Measurements from ENCODE around the gene MRPL43.

MRPL43 gene

DNA sequence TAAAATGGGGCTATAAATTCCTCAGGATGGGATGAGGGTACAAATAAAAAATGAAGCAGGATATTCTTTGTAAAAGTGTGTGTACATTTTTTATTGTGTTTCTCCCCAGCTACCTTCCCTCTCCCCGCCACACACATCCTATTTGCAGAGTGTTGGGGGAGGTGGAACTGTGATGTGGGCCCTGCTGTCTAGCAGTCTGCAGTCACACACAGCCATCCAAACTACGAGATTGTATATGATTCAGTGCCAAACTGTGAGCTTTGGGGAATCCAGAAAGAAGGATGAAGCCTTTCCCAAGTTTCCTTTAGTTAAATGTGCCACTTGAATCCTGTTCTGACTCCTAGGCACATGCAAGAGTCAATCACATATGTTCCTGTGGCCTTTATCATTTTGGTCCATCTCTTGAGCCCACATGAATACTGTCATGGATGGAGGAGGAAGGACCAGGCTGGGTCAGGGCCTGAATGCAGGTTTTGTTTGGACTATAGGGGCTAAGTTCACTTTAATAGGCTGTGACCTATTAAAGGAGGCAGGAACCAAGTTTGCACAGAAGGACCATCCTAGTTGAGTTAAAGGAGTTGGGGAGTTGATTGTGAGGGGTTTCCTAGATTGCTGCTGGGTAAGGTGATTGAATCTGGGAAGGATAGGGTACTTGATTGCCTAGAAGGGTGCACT is 19.1 kb downstream of the MRPL43 start:
- no peak for DNase-seq (ENCODE audit: low read depth, low spot score)

DNA sequence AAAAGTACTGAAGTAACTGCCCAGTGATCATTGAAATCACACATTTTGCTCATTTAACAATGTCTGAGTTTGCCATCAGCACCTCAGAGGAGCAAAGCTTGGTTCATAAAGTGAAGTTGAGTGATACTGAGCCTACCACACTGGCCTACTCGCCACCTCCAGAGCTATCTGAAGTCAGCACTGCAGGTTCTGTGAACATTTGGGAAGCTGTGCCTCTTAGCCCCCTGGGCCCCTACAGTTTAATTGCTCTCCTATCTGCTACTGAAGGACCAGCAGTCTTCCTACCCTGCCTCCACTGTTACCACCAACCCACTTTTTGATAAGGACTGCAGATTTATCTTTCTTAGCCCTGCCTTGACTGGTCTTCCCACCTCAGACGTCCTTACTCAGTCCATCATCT is 20.0 kb downstream of the MRPL43 start:
- DNase-seq (ENCODE audit: low read depth, low spot score), result no peak

DNA sequence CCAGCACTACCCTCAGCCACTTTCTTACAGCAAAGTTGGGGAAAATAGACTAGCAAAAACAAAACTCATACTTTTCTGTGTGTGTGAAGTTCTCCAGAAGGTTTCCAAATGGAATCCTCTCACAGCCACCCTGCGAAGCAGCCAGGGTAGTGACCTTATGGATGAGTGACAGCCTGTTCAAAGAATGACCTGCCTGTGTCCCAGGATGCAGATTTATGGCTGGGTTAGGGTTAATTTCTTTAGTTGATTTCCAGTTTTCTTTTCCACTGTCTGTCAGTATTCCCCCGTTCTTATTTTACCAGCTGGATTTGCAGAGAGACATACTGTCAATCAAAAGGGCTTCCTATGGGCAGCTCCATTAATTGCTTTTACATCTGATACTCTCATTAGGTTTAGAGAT is 20.4 kb downstream of the MRPL43 start:
- DNase-seq (ENCODE audit: low read depth, low spot score), result no peak

DNA sequence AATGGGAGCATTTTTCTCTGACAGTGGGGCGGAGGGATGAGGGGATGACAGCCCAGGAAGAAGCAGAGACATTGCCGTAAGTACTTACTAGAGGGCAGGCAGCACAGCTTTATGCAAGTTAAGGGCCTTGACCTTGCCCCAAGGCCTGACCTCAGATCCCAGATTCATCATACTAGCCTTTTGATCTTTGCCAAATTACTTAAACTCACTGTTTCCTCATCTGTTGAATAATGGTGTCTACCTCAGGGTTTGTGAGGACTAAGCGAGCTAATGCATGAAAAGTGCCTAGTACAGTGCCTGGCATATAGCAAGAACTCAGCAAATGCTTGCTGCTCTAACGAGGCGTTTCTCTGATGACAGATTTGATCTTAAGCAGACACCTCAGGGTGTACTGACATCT is 21.5 kb downstream of the MRPL43 start:
- no peak for DNase-seq (ENCODE audit: low read depth, low spot score)

DNA sequence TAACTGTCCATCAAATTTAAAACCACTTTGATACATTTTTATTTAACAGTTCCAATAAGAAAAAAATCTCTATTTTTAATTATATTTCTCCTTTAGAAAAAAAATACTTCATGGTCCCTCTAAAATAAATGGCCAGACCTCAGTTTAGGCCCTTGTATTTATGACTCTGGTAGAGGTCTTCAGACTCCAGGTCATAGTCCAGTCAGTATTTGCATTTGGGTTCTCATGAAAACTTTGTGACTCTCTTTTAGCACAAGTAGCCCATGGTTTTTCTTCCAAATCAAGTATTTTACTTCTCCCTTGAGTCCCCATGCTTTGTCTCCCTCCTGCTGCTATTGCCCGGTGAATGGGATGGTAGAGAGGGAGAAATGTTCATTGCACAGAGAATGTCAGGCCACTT is 23.5 kb downstream of the MRPL43 start:
- no peak for DNase-seq (ENCODE audit: low read depth, low spot score)

DNA sequence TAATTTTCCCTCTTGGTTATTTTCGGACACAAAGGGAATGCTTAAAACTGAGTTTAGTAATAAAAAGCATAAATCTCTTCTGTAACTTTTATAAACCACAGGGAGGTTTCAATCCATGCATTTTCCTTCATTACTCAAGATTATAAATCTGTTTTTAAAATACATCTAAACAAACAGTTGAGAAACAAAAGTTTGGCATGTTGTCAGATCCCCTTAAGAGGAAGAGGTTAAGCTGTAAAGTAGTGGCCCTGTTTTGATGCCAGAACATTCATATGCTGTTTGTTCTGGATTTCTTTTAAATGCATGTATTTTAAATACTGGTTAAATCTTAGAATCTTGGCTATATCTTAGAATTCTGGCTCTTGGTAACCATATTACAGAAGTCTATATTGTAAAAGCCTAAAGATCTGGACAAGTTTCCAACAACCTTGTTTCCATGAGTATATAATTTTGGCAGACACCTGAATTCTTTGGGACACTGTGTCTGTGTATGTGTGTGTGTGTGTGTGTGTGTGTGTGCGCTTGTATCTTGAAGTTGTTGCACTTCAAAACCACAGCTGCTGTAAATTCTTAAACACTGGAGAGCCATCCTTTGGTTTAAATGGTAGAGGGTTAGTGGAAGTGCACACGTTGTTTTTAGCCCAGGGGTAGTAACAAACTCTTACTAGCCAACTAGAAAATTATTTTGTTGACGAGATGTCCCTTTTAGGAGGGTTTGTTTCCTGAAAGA is 24.8 kb downstream of the MRPL43 start:
- DNase-seq (ENCODE audit: low read depth, low spot score), result no peak

GRCh38 chr10:100960251-100960650 is 27.0 kb downstream of the MRPL43 start:
- no peak for DNase-seq (ENCODE audit: low read depth, low spot score)

GRCh38 chr10:100948916-100949315 is 38.4 kb downstream of the MRPL43 start:
- no peak for DNase-seq (ENCODE audit: low read depth, low spot score)

DNA sequence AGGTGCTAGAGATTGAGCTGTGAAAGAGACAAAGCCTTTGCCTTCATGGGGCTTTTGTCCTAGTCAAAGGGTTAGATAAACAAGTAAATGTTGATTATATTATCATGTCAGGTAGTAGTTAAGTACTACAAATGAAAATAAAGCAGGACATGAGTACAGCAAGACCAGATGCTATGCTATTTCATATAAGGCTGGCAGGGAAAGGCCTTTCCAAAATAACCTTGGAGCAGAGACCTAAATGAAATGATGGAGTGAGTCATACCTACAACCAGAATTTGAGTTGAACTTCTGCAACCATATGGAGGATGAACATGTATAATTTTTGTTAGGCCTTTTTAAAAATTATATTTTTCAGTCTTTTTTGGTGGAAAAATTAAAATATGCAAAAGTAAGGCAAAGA is 41.5 kb downstream of the MRPL43 start:
- DNase-seq (ENCODE audit: low read depth, low spot score), result no peak

DNA sequence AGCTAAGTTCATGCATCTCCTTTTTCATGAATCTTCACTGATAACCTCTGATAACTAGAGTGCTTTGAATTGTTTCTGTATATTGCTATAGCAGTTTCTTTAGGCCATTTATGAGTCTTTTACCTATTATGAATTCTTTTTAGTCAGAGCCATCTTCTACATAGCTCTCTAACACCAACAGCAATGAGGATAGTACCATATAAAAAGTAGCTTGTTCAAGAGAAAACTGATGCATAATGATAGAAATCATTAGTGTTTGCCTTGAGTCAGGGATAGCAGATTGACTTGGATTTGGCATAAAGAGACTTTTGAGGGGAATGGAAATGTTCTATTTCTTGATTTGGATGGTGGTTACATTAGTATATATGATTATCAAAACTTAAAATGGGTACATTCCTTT is 43.8 kb downstream of the MRPL43 start:
- no peak for DNase-seq (ENCODE audit: low read depth, low spot score)

DNA sequence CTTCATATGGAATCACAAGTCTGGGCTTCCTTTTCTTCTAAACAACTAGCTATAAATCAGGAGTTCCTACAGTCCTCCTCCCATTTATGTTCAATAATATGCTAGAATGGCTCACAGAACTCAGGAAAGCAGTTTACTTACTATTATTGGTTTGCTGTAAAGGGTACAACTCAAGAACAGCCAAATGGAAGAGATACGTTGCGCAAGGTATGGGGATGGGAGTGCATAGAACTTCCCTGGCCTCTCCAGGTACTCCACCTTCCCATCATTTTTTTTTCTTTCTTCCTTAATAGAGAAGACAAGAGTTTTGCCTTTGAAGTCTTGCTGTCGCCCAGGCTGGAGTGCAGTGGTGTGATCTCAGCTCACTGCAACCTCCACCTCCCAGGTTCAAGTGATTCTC is 45.1 kb downstream of the MRPL43 start:
- no peak for DNase-seq (ENCODE audit: low read depth, low spot score)

GRCh38 chr10:100939763-100940344 is 47.4 kb downstream of the MRPL43 start:
- DNase-seq (ENCODE audit: low read depth, low spot score), result no peak
